HepG2 (cell line): Measurements from ENCODE around the gene DDX4. TPM values are rescaled to one million over a fixed set of nuclear protein-coding genes. Genes with fewer than 3 reads are reported as not detected.

Source experiments
- ATAC-seq: fragments of 200-7000 bp; cut with Tn5 transposase; 3 replicates; pipeline ENCODE4 v1.9.1; 2020; ENCODE audit warnings: mild to moderate bottlenecking, moderate library complexity
- BruUV-seq: library from RNA; stranded (reverse); fragments of 400-500 nt; replicated peaks from 2 replicates; lab custom pipeline; 2021; lab: Mats Ljungman, UMichigan
- CTCF ChIA-PET: fragments of 300-600 bp; formaldehyde crosslinking; extraction: SDS; loops from one replicate; lab custom pipeline; 2021; ENCODE audit warnings: low total read pairs, inconsistent platforms, low intra/inter-chr PET ratio; lab: Yijun Ruan, JAX
- POLR2A ChIA-PET: fragments of 350-600 bp; sonication (Branson Sonifier 250); formaldehyde crosslinking; loops from one replicate; lab custom pipeline; 2020; ENCODE audit warnings: antibody characterized with exemption, inconsistent platforms; lab: Yijun Ruan, JAX
- DNase-seq: peaks from one replicate; pipeline ENCODE4 v3.0.0-alpha.2; 2015; ENCODE audit warnings: low spot score
- FAIRE-seq: peaks from 3 replicates; lab custom pipeline; 2011; peaks lifted over from hg19 to GRCh38; lab: Jason Lieb, UNC
- H2AFZ ChIP-seq: one replicate; pipeline ENCODE4 v1.6.1; 2011; ENCODE audit warnings: low read length, inconsistent platforms
- H3K27ac ChIP-seq: fragments of 300-600 bp; 3 replicates; pipeline ENCODE4 v1.8.0; 2011; ENCODE audit warnings: mixed run types, mild to moderate bottlenecking, mixed read lengths, low read length, inconsistent platforms; ENCODE audit not compliant: insufficient read depth; ENCODE audit errors: extremely low read length
- H3K27me3 ChIP-seq, 2 experiments: fragments of 200-600 bp in 1 of 2; 2 replicates in 1 of 2; 3 replicates in 1 of 2; pipeline versions ENCODE4 v1.6.0 to v1.8.0; 2011; ENCODE audit warnings: low read length in 2 of 2, mild to moderate bottlenecking in 2 of 2, moderate library complexity in 2 of 2, inconsistent platforms in 1 of 2; ENCODE audit not compliant: insufficient read depth in 2 of 2, control insufficient read depth in 1 of 2
- H3K36me3 ChIP-seq, 2 experiments: fragments of 200-600 bp in 1 of 2; replicated peaks in 1 of 2; 2 replicates in 1 of 2; 3 replicates in 1 of 2; pipeline versions ENCODE4 v1.5.1 to v1.8.0; 2011; ENCODE audit warnings: low read length in 2 of 2, inconsistent platforms in 1 of 2; ENCODE audit not compliant: insufficient read depth in 2 of 2, control insufficient read depth in 1 of 2
- H3K4me1 ChIP-seq: 2 replicates; pipeline ENCODE4 v1.5.1; 2012; ENCODE audit warnings: low read length, inconsistent platforms; ENCODE audit not compliant: insufficient read depth
- H3K4me2 ChIP-seq: 2 replicates; pipeline ENCODE4 v1.6.0; 2011; ENCODE audit warnings: low read depth, low read length, inconsistent platforms
- H3K4me3 ChIP-seq, 3 experiments: fragments of 200-600 bp in 1 of 3; sonication (generic), shearing (Covaris generic) in 1 of 3; replicated peaks in 1 of 3; 2 replicates each; pipeline ENCODE4 v1.5.1; 2011 to 2016; ENCODE audit warnings: low read length in 3 of 3, inconsistent platforms in 2 of 3, low read depth in 2 of 3, mild to moderate bottlenecking in 2 of 3, control low read depth in 1 of 3, mixed read lengths in 1 of 3; ENCODE audit not compliant: insufficient read depth in 1 of 3
- H3K79me2 ChIP-seq: one replicate; pipeline ENCODE4 v1.6.1; 2011; ENCODE audit warnings: low read length, inconsistent platforms; ENCODE audit not compliant: insufficient read depth
- H3K9ac ChIP-seq: 2 replicates; pipeline ENCODE4 v1.6.0; 2011; ENCODE audit warnings: mild to moderate bottlenecking, low read depth, low read length, inconsistent platforms; ENCODE audit not compliant: insufficient read depth
- H3K9me3 ChIP-seq: 2 replicates; pipeline ENCODE4 v1.5.1; 2012; ENCODE audit warnings: mild to moderate bottlenecking, low read length
- H4K20me1 ChIP-seq: 2 replicates; pipeline ENCODE4 v1.6.0; 2011; ENCODE audit warnings: inconsistent platforms, mild to moderate bottlenecking, low read length, moderate library complexity; ENCODE audit not compliant: insufficient read depth
- ELF1 ChIP-seq: sonication (generic); formaldehyde crosslinking; IDR thresholded peaks from 2 replicates; pipeline ENCODE4 v1.4.0; 2020; ENCODE audit warnings: missing genetic modification reagents
- EP300 ChIP-seq, 3 experiments: sonication (generic) in 1 of 3; formaldehyde crosslinking in 1 of 3; IDR thresholded peaks; 2 replicates each; pipeline versions ENCODE4 v1.5.1 to v1.6.1; 2011 to 2020; ENCODE audit warnings: low read depth in 2 of 3, low read length in 2 of 3, borderline replicate concordance in 1 of 3, improper control_type of control experiment in 1 of 3, mild to moderate bottlenecking in 1 of 3, missing genetic modification reagents in 1 of 3, moderate library complexity in 1 of 3
- HBP1 ChIP-seq: IDR thresholded peaks from 2 replicates; pipeline ENCODE4 v1.6.1; 2016; ENCODE audit warnings: low read depth, control low read depth
- PRDM10 ChIP-seq: sonication (generic); formaldehyde crosslinking; IDR thresholded peaks from 2 replicates; pipeline ENCODE4 v1.4.0; 2020; ENCODE audit warnings: low read depth, missing genetic modification reagents
- TRIM24 ChIP-seq: sonication (generic); formaldehyde crosslinking; IDR thresholded peaks from 2 replicates; pipeline ENCODE4 v1.8.0; 2022; ENCODE audit warnings: mild to moderate bottlenecking, missing genetic modification reagents
- ZFP91 ChIP-seq: sonication (generic); formaldehyde crosslinking; IDR thresholded peaks from 2 replicates; pipeline ENCODE4 v1.9.0; 2022; ENCODE audit warnings: missing genetic modification reagents, mild to moderate bottlenecking, borderline replicate concordance
- ZNF280D ChIP-seq: sonication (generic); formaldehyde crosslinking; IDR thresholded peaks from 2 replicates; pipeline ENCODE4 v1.5.1; 2020; ENCODE audit warnings: mild to moderate bottlenecking, missing genetic modification reagents
- ZNF562 ChIP-seq: sonication (generic); formaldehyde crosslinking; IDR thresholded peaks from 2 replicates; pipeline ENCODE4 v1.8.0; 2022; ENCODE audit warnings: missing genetic modification reagents, borderline replicate concordance
- ZNF674 ChIP-seq: sonication (generic); formaldehyde crosslinking; IDR thresholded peaks from 2 replicates; pipeline ENCODE4 v1.5.0; 2020; ENCODE audit warnings: low read depth, mild to moderate bottlenecking, missing genetic modification reagents
- ZNF75D ChIP-seq: sonication (generic); formaldehyde crosslinking; IDR thresholded peaks from 2 replicates; pipeline ENCODE4 v1.8.1; 2023; ENCODE audit warnings: missing genetic modification reagents, mild to moderate bottlenecking, borderline replicate concordance
- WGBS: methylation state at CpG from one replicate; pipeline ENCODE4 v1.1.6; 2017; ENCODE audit warnings: low lambda C conversion rate; 5-methylcytosine and 5-hydroxymethylcytosine counted together
- in situ Hi-C: cut with HindIII; loops from 2 replicates; pipeline ENCODE4 v1.10.0; 2017; ENCODE audit warnings: low pct_unique_long_range_greater_than_20kb; ENCODE audit not compliant: extremely low pct_ligation_motif_present
- intact Hi-C: fragments of 100-400 bp; cut with micrococcal nuclease; formaldehyde crosslinking; loops from one replicate; pipeline ENCODE4 v1.10.0; 2022; ENCODE audit not compliant: unreplicated experiment
- polyA plus RNA-seq, 8 experiments: library from polyadenylated mRNA; depleted of rRNA in 3 of 8; stranded (reverse) in 7 of 8; unstranded in 1 of 8; fragments of >200 nt; fragmentation: Illumina TruSeq in 4 of 8; extraction: Trizol in 4 of 8; gene quantifications; 2 replicates each; pipeline versions ENCODE4 v1.2.1 to v1.2.3, GENCODE V29; 2011 to 2016; ENCODE audit warnings: low read depth in 4 of 8, missing spikeins in 1 of 8, mixed read lengths in 1 of 8; ENCODE audit not compliant: insufficient read depth in 1 of 8
- total RNA-seq, 5 experiments: library from RNA; depleted of rRNA; stranded (reverse); fragments of >200 nt; fragmentation: Illumina TruSeq; extraction: Trizol; gene quantifications; 2 replicates each; pipeline ENCODE4 v1.2.3, GENCODE V29; 2016; ENCODE audit warnings: low read depth in 1 of 5

The DDX4 gene
- total and polyA plus RNA-seq, 2 of the 13 experiments (the other 11 are each of a cell fraction or from before 2014, with no cell fraction given) = 0.05 TPM; not detected in 1

DNA sequence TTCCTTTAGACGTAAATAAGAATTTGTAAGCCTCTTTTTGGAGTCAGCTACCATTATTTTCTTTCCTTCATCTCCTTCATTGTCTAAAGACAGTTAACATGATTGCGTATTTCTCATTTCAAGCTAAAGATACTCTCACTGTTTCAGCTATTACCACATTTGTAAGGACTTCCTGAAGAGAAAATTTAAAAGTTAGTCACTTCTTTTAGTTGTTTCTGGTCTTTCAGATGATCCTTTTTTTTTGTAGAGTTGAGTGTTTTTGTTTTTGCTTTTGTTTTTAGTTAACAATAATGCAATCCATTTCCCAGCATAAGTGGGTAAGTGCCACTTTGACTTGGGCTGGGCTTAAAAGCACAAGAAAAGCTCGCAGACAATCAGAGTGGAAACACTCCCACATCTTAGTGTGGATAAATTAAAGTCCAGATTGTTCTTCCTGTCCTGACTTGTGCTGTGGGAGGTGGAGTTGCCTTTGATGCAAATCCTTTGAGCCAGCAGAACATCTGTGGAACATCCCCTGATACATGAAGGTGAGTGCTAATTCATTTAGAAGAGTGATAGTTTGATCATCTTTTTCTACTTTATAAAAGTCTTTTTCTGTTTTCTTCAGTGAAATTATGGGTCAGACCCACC, 115.3 kb downstream of the DDX4 start (continued):
- no peak for TF ChIP-seq ELF1 (CRISPR knock-in tag)

DNA sequence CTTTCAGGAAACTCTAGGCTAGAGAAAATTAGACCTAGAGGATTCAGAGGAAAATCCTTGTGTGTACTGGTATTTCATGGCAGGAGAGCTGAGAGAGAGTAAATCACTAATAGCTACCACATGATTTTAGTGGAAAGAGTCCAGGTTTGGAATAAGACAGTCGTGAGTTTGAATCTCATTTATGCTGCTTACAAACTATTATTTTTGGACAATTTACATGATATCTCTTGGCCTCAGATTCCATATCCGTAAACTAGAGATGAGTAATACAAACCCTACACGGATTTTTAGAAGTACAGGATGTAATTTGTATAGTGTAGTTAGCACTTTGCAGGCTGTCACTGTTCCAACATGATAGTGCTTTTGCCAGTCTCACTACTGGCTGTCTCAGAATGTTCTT, 116.0 kb downstream of the DDX4 start:
- H3K4me2 ChIP-seq = no peak overlapping the region
- in situ Hi-C loops (no loop called here), intact Hi-C loops (no loop called here)
- POLR2A ChIA-PET = no interaction called here
- CTCF ChIA-PET = no interaction called here
- H3K4me1 ChIP-seq = no peaks in the 10 kb centered on the region
- WGBS = 24% methylated on average over 3 of the region's 3 CpGs
- no peak overlapping the region for H3K4me3 ChIP-seq
- TF ChIP-seq ZFP91 (CRISPR knock-in tag) (no peak), ZNF75D (no peak), EP300 (IDR thresholded peaks at IDR 0.05; ENCODE audit: low read depth in 2 of 2, low read length in 2 of 2) (no peak), EP300 (CRISPR knock-in tag; IDR thresholded peaks at IDR 0.05; ENCODE audit: borderline replicate concordance) (no peak), HBP1 (no peak), TRIM24 (CRISPR knock-in tag) (no peak), PRDM10 (no peak), ZNF562 (CRISPR knock-in tag) (no peak), ZNF674 (no peak), ZNF280D (CRISPR knock-in tag) (no peak)
- no peak overlapping the region for H2AFZ ChIP-seq
- H3K27me3 ChIP-seq = no peaks in the 10 kb centered on the region; a peak in 2 of 5 replicates
- H3K9me3 ChIP-seq = no peaks in the 10 kb centered on the region
- FAIRE-seq = no peak
- no TSS peak for BruUV-seq
- no peaks in the 10 kb centered on the region for H3K36me3 ChIP-seq
- no peak for DNase-seq
- ATAC-seq = no peak
- no peaks in the 10 kb centered on the region for H4K20me1 ChIP-seq
- no peaks in the 10 kb centered on the region for H3K79me2 ChIP-seq
- H3K9ac ChIP-seq = no peak overlapping the region
- no peak overlapping the region for H3K27ac ChIP-seq
